Psoas muscle (tissue), 8 donors: ENCODE measurements around the gene PHKB. TPM values are rescaled to one million over a fixed set of nuclear protein-coding genes. Genes with fewer than 3 reads are reported as not detected.

Source experiments
- ATAC-seq, 4 donors: fragments of 200-7000 bp; cut with Tn5 transposase; one replicate each; pipeline ENCODE4 v1.9.1; 2020; ENCODE audit warnings: moderate library complexity in 3 of 4, mild to moderate bottlenecking in 2 of 4
- DNase-seq, 2 donors: peaks; one replicate each; pipeline ENCODE4 v3.0.0-alpha.2; 2020
- H3K27ac ChIP-seq: fragments of 200-600 bp; one replicate; pipeline ENCODE4 v1.8.0; 2022
- H3K27me3 ChIP-seq, 3 donors: fragments of 200-600 bp in 1 of 3; one replicate each; pipeline versions ENCODE4 v1.6.1 to v1.8.0; 2013 to 2022; ENCODE audit warnings: low read length in 2 of 3, mild to moderate bottlenecking in 2 of 3, moderate library complexity in 1 of 3; ENCODE audit not compliant: insufficient read depth in 3 of 3
- H3K36me3 ChIP-seq, 2 donors: fragments of 200-600 bp in 1 of 2; one replicate each; pipeline versions ENCODE4 v1.6.1 to v1.8.0; 2013 to 2022; ENCODE audit warnings: low read depth in 1 of 2, mild to moderate bottlenecking in 1 of 2, moderate library complexity in 1 of 2; ENCODE audit not compliant: insufficient read depth in 1 of 2
- H3K4me1 ChIP-seq: fragments of 200-600 bp; one replicate; pipeline ENCODE4 v1.8.0; 2022
- H3K4me3 ChIP-seq: fragments of 200-600 bp; one replicate; pipeline ENCODE4 v1.8.0; 2022; ENCODE audit warnings: mild to moderate bottlenecking
- H3K9me3 ChIP-seq: fragments of 200-600 bp; one replicate; pipeline ENCODE4 v1.8.0; 2022
- WGBS, 3 donors: extraction: QIAGEN DNeasy Blood & Tissue Kit; methylation state at CpG; one replicate each; pipeline versions ENCODE4 v1.1.6 to v1.1.7; 2013; 5-methylcytosine and 5-hydroxymethylcytosine counted together
- intact Hi-C, 2 donors: fragments of 100-400 bp; cut with DNase I; formaldehyde crosslinking; loops; one replicate each; pipeline versions ENCODE4 v1.11.0 to v1.14.2; 2022
- polyA plus RNA-seq, 3 donors: library from polyadenylated mRNA; stranded (reverse); fragments of 200-250 nt; gene quantifications; one replicate each; pipeline ENCODE4 v1.2.3, GENCODE V29; 2013
- total RNA-seq, 4 donors: library from RNA; stranded (reverse); fragmentation: NEBNext Ultra II Directional in 2 of 4; extraction: Animal tissue kit (Norgen Biotek cat#: 25700) in 2 of 4; gene quantifications; one replicate each; pipeline versions ENCODE4 v1.2.1 to v1.2.4, GENCODE V29; 2021 to 2023
- TF ChIP-seq, protein P1 (sequence below): fragments of 200-600 bp; IDR thresholded peaks from one replicate; pipeline ENCODE4 v1.8.0; 2022; ENCODE audit warnings: antibody characterized with exemption
- donor health status: healthy with polysubstance abuse.
- donor health status: DM: no; HTN: no; CAD: no; lungs with moderate emphysema.
- donor health status: Bipolar disorder and iron deficiency.
- donor health status: healthy.
- donor health status: DM: yes; HTN: yes; CAD: no.
- donor health status: DM: no; HTN: no; CAD: no.
- donor health status: DM: no; HTN: no; CAD: no.
- donor health status: DM: yes; HTN: yes; CAD: no.

PHKB gene
- total and polyA plus RNA-seq, 7 donors: 18.8 to 87.7 (median 71.0) TPM

DNA sequence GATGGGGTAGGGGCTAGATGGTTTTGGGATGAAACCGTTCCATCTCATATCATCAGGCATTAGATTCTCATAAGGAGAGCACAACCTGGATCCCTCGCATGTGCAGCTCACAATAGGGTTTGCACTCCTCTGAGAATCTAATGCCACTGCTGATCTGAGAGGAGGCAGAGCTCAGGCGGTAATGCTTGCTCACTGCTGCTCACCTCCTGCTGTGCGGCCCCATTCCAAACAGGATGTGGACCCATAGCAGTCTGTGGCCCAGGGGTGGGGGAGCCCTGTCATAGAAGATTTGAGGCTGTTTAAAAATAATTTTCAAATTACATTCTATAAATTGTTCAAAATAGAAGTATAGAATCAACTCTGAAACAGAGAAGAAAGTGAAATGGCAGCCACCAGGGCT is 50.8 kb downstream of the PHKB start:
- WGBS, 3 donors: 96 to 99% (median 98%) methylated on average over 4 of the region's 4 CpGs
- ATAC-seq: no peak
- no peaks in the 10 kb centered on the region for H3K27me3 ChIP-seq
- peaks cover 5 to 74% of the 10 kb centered on the region in 2 donors for H3K36me3 ChIP-seq
- no peak overlapping the region for H3K4me3 ChIP-seq
- no peak overlapping the region for H3K27ac ChIP-seq
- H3K4me1 ChIP-seq: no peaks in the 10 kb centered on the region
- DNase-seq: no peak
- TF ChIP-seq, protein P1, sequence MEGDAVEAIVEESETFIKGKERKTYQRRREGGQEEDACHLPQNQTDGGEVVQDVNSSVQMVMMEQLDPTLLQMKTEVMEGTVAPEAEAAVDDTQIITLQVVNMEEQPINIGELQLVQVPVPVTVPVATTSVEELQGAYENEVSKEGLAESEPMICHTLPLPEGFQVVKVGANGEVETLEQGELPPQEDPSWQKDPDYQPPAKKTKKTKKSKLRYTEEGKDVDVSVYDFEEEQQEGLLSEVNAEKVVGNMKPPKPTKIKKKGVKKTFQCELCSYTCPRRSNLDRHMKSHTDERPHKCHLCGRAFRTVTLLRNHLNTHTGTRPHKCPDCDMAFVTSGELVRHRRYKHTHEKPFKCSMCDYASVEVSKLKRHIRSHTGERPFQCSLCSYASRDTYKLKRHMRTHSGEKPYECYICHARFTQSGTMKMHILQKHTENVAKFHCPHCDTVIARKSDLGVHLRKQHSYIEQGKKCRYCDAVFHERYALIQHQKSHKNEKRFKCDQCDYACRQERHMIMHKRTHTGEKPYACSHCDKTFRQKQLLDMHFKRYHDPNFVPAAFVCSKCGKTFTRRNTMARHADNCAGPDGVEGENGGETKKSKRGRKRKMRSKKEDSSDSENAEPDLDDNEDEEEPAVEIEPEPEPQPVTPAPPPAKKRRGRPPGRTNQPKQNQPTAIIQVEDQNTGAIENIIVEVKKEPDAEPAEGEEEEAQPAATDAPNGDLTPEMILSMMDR: no peak
- no peaks in the 10 kb centered on the region for H3K9me3 ChIP-seq
- intact Hi-C loops: no loop called here

DNA sequence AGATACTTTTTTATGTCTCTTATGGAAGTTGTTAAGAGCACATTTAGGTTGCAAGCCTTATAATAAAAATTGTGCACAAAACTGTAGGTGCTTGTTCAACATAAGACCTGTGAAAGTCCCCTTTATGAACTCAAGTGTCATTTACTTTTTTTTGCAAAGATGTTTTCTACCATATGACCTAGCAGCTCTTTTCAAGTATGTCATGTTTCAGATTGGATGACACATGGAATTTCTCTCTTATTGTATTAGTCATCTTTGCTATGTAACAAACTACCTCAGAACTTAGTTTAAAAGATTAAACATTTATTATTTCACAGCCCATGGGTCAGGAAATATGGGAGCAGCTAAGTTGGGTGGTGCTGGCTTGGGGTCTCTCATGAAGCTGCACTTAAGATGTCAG is 57.9 kb downstream of the PHKB start:
- DNase-seq: no peak
- Histone ChIP-seq H3K27ac (peak overlapping the region; percentile 47), H3K4me3 (no peak overlapping the region), H3K36me3 (peaks cover 3 to 43% of the 10 kb centered on the region in 2 donors), H3K4me1 (peaks cover 12% of the 10 kb centered on the region), H3K9me3 (no peaks in the 10 kb centered on the region), H3K27me3 (no peaks in the 10 kb centered on the region)
- intact Hi-C loops: no loop called here
- TF ChIP-seq, protein P1: no peak
- peak in 1 of 4 donors; percentile 8 for ATAC-seq

DNA sequence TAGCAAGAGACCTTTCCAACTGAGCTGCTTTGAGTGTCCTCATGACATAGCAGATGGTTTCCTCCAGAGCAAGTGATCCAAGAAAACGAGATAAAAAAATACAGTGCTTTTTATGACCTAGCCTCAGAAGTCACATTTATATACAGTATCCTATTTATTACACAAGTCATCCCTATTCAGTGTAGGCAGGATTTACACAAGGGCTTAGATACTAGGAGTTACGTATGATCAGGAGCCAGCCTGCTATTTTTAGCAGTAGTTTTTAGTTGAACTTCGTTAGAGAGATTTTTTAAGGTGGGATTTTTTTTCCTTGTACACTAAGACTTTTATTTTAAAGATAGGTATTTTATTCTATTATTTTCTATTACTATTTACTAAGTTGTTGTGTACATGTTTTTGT is 58.4 kb downstream of the PHKB start:
- TF ChIP-seq, protein P1: no peak

DNA sequence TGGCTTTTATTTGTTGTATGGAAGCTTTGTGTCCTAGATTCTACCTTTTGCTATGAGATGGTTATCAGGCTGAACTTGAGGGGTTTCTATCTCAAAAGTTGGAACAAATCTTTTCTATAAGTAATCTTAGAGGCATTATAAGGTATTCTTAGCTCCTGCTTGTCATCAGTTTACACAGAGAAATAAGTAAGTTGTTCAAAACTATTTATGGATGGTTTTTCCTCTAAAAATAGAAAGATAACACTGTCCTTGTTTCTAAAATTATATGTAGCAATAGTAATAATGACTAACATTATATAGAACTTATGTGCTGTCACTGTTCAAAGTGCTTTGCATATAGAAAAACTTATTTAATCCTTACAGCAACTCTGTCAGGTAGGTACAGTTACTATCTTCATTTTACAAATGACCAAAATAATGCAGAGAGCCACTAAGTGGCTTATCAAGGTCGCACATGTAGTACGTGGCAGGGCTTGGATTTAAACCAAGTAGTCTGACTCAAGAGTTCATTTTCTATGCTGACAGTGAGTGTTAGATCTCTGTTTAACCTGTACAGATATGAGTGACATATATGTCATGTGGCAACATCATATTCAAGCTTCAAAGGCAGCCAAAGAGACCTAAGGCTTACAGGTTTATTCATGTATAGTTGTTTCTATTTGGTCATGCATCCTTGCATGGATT is 59.0 kb downstream of the PHKB start:
- WGBS, 3 donors: 24 to 29% (median 25%) methylated on average over 2 of the region's 2 CpGs
- H3K27me3 ChIP-seq: no peaks in the 10 kb centered on the region
- TF ChIP-seq, protein P1: no peak
- intact Hi-C loops: no loop called here
- ATAC-seq: peak; percentile 83 to 97 (median 96)
- H3K4me3 ChIP-seq: no peak overlapping the region
- H3K9me3 ChIP-seq: no peaks in the 10 kb centered on the region
- peak overlapping the region; percentile 47 for H3K27ac ChIP-seq
- DNase-seq: no peak
- H3K36me3 ChIP-seq: peaks cover 0 to 32% of the 10 kb centered on the region in 2 donors
- peaks cover 12% of the 10 kb centered on the region for H3K4me1 ChIP-seq

More for the DNA sequence above, 58.4 kb downstream of the PHKB start:
- H3K4me1 ChIP-seq: peaks cover 12% of the 10 kb centered on the region
- ATAC-seq (peak; percentile 60 to 79 (median 66)), DNase-seq (no peak)
- peak overlapping the region; percentile 47 for H3K27ac ChIP-seq
- 10 to 25% (median 13%) methylated on average over 3 of the region's 3 CpGs for WGBS, 3 donors
- peaks cover 0 to 38% of the 10 kb centered on the region in 2 donors for H3K36me3 ChIP-seq
- intact Hi-C loops: no loop called here
- no peaks in the 10 kb centered on the region for H3K9me3 ChIP-seq
- no peak overlapping the region for H3K4me3 ChIP-seq
- H3K27me3 ChIP-seq: no peaks in the 10 kb centered on the region
